Calu3 (cell line): ENCODE results near the gene PPT2. TPM values are rescaled to one million over a fixed set of nuclear protein-coding genes. Genes with fewer than 3 reads are reported as not detected.
A peak's percentile ranks its signal among the peaks of the same experiment; 100 is the strongest.

Experiments
- BruUV-seq: library from RNA; stranded (reverse); fragments of 400-500 nt; replicated peaks from 2 replicates; lab custom pipeline; 2021; lab: Mats Ljungman, UMichigan
- CTCF ChIA-PET: fragments of 300-600 bp; sonication (Branson Sonifier 250); formaldehyde crosslinking; loops from one replicate; lab custom pipeline; 2022; ENCODE audit warnings: antibody characterized with exemption; lab: Charles Lee
- DNase-seq: peaks from one replicate; pipeline ENCODE4 v3.0.0; 2022
- H3K27ac Mint-ChIP-seq: one replicate; pipeline ENCODE4 v1.8.0; 2022; ENCODE audit warnings: mixed read lengths; ENCODE audit not compliant: unreplicated experiment
- H3K27me3 Mint-ChIP-seq: one replicate; pipeline ENCODE4 v1.8.0; 2022; ENCODE audit warnings: mixed read lengths; ENCODE audit not compliant: unreplicated experiment
- H3K36me3 Mint-ChIP-seq: one replicate; pipeline ENCODE4 v1.8.0; 2022; ENCODE audit warnings: mild to moderate bottlenecking, moderate library complexity, mixed read lengths; ENCODE audit not compliant: insufficient read depth, unreplicated experiment
- H3K4me1 Mint-ChIP-seq: one replicate; pipeline ENCODE4 v1.8.0; 2022; ENCODE audit warnings: mild to moderate bottlenecking, low read depth, mixed read lengths; ENCODE audit not compliant: unreplicated experiment
- H3K4me3 Mint-ChIP-seq: one replicate; pipeline ENCODE4 v1.8.0; 2022; ENCODE audit warnings: mild to moderate bottlenecking, low read depth, moderate library complexity, mixed read lengths; ENCODE audit not compliant: unreplicated experiment
- H3K9me3 Mint-ChIP-seq: one replicate; pipeline ENCODE4 v1.8.0; 2022; ENCODE audit warnings: low read depth, mixed read lengths; ENCODE audit not compliant: unreplicated experiment
- CTCF ChIP-seq: fragments of 200-600 bp; IDR thresholded peaks from one replicate; pipeline ENCODE4 v1.8.0; 2022; ENCODE audit warnings: antibody characterized with exemption; ENCODE audit not compliant: unreplicated experiment
- intact Hi-C: fragments of 100-400 bp; cut with micrococcal nuclease; formaldehyde crosslinking; loops from one replicate; pipeline ENCODE4 v1.10.0; 2022; ENCODE audit not compliant: unreplicated experiment
- total RNA-seq: library from RNA; stranded (reverse); gene quantifications from 2 replicates; pipeline ENCODE4 v1.2.3, GENCODE V29; 2022

The PPT2 gene
- total RNA-seq, 1 experiment from 2014 or later: 31.0 TPM

- peaks cover 21% of the 10 kb centered on the region for H3K36me3 Mint-ChIP-seq
- CTCF ChIA-PET: interaction anchor here (1.5 kb wide), 1 partner anchor 16 kb away, joined by 5 read pairs; no protein-coding TSS in a partner anchor
- H3K4me3 Mint-ChIP-seq: no peak overlapping the region
- DNase-seq: no peak
- peaks cover 39% of the 10 kb centered on the region for H3K27me3 Mint-ChIP-seq
- no peaks in the 10 kb centered on the region for H3K9me3 Mint-ChIP-seq
- H3K27ac Mint-ChIP-seq: no peak overlapping the region
- no peak for TF ChIP-seq CTCF
- BruUV-seq: no TSS peak
- H3K4me1 Mint-ChIP-seq: peaks cover 9% of the 10 kb centered on the region
- intact Hi-C loops: loop anchor here (10.0 kb wide), 1 partner anchor 123 kb away; no protein-coding TSS in a partner anchor
Observed at GRCh38 chr6:32111424-32112066, 42.4 kb upstream of the PPT2 start.

GRCh38 chr6:32112431-32112980, 41.4 kb upstream of the PPT2 start:
- Mint-ChIP-seq H3K36me3 (peaks cover 25% of the 10 kb centered on the region), H3K4me3 (no peak overlapping the region), H3K9me3 (no peaks in the 10 kb centered on the region), H3K27me3 (peaks cover 29% of the 10 kb centered on the region), H3K4me1 (peaks cover 7% of the 10 kb centered on the region), H3K27ac (no peak overlapping the region)
- CTCF ChIA-PET: no interaction called here
- BruUV-seq: no TSS peak
- no peak for DNase-seq
- TF ChIP-seq CTCF: no peak
- intact Hi-C loops: loop anchor here (10.0 kb wide), 1 partner anchor 122 kb away; no protein-coding TSS in a partner anchor

- Mint-ChIP-seq H3K4me3 (no peak overlapping the region), H3K36me3 (peaks cover 31% of the 10 kb centered on the region), H3K9me3 (no peaks in the 10 kb centered on the region), H3K27ac (no peak overlapping the region), H3K4me1 (no peaks in the 10 kb centered on the region), H3K27me3 (peaks cover 18% of the 10 kb centered on the region)
- CTCF ChIA-PET: interaction anchor here (0.6 kb wide), 1 partner anchor 10 kb away, joined by 4 read pairs; no protein-coding TSS in a partner anchor
- BruUV-seq: no TSS peak
- intact Hi-C loops: loop anchor here (10.0 kb wide), 1 partner anchor 121 kb away; no protein-coding TSS in a partner anchor
- no peak for TF ChIP-seq CTCF
- DNase-seq: peak; percentile 62
Observed at GRCh38 chr6:32113386-32114352, 40.3 kb upstream of the PPT2 start.

GRCh38 chr6:32114796-32115195, 39.1 kb upstream of the PPT2 start:
- Mint-ChIP-seq H3K27ac (no peak overlapping the region), H3K36me3 (peaks cover 36% of the 10 kb centered on the region), H3K4me3 (no peak overlapping the region), H3K9me3 (no peaks in the 10 kb centered on the region), H3K4me1 (peaks cover 11% of the 10 kb centered on the region), H3K27me3 (peaks cover 6% of the 10 kb centered on the region)
- intact Hi-C loops: loop anchor here (10.0 kb wide), 1 partner anchor 120 kb away; no protein-coding TSS in a partner anchor
- CTCF ChIA-PET: interaction anchor here (0.5 to 0.6 kb wide), 3 partner anchors 9 to 219 kb away, joined by 3 to 5 read pairs (median 3); no protein-coding TSS in a partner anchor
- DNase-seq: no peak
- BruUV-seq: no TSS peak
- no peak for TF ChIP-seq CTCF
